K562 (cell line): ENCODE data around the gene SARS1. TPM values are rescaled to one million over a fixed set of nuclear protein-coding genes. Genes with fewer than 3 reads are reported as not detected.

Experiments
- BRD4 ChIP-seq: fragments of 200-600 bp; sonication (generic); IDR thresholded peaks from 2 replicates; pipeline ENCODE4 v1.6.1; 2017; ENCODE audit warnings: inconsistent platforms
- CBX1 ChIP-seq: sonication (generic); IDR thresholded peaks from 2 replicates; pipeline ENCODE4 v1.6.1; 2016; ENCODE audit warnings: antibody characterized with exemption, low read depth, mild to moderate bottlenecking
- CTBP1 ChIP-seq: fragments of 450-650 bp; IDR thresholded peaks from 2 replicates; pipeline ENCODE4 v1.6.1; 2016; ENCODE audit warnings: borderline replicate concordance
- DPF2 ChIP-seq: fragments of 450-650 bp; IDR thresholded peaks from 2 replicates; pipeline ENCODE4 v1.6.1; 2016
- EGR1 ChIP-seq: fragments of 450-650 bp; conservative IDR thresholded peaks from 2 replicates; pipeline ENCODE4 v1.6.1; 2017; ENCODE audit warnings: mild to moderate bottlenecking
- HIVEP1 ChIP-seq: fragments of 250-450 bp; sonication (Bioruptor Pico); IDR thresholded peaks from 2 replicates; pipeline ENCODE4 v1.4.0; 2020; ENCODE audit warnings: mild to moderate bottlenecking
- ILF3 ChIP-seq: fragments of 450-650 bp; IDR thresholded peaks from 2 replicates; pipeline ENCODE4 v1.6.1; 2018; ENCODE audit warnings: antibody characterized with exemption, mild to moderate bottlenecking, moderate library complexity, borderline replicate concordance
- JUN ChIP-seq, 2 experiments: sonication (generic) in 1 of 2; formaldehyde crosslinking in 1 of 2; IDR thresholded peaks; 2 replicates each; pipeline versions ENCODE4 v1.6.1 to v1.8.0; 2012 to 2022; ENCODE audit warnings: borderline replicate concordance in 2 of 2, mild to moderate bottlenecking in 2 of 2, improper control_type of control experiment in 1 of 2, low read depth in 1 of 2, low read length in 1 of 2, missing genetic modification reagents in 1 of 2
- KDM1A ChIP-seq, 2 experiments: fragments of 450-650 bp; IDR thresholded peaks; 2 replicates each; pipeline ENCODE4 v1.6.1; 2016; ENCODE audit warnings: mild to moderate bottlenecking in 2 of 2
- MCM2 ChIP-seq: fragments of 450-650 bp; IDR thresholded peaks from 2 replicates; pipeline ENCODE4 v1.6.1; 2017; ENCODE audit warnings: low read depth, mild to moderate bottlenecking
- PHB2 ChIP-seq: fragments of 450-650 bp; IDR thresholded peaks from 2 replicates; pipeline ENCODE4 v1.6.1; 2017; ENCODE audit warnings: low read depth
- RBM15 ChIP-seq: fragments of 200-400 bp; formaldehyde crosslinking; IDR thresholded peaks from 2 replicates; pipeline ENCODE4 v1.6.1; 2018; ENCODE audit warnings: mild to moderate bottlenecking, low read length, moderate library complexity; ENCODE audit not compliant: insufficient read depth
- RBM25 ChIP-seq: fragments of 200-400 bp; formaldehyde crosslinking; IDR thresholded peaks from 2 replicates; pipeline ENCODE4 v1.6.1; 2018; ENCODE audit warnings: low read length, low read depth, moderate library complexity; ENCODE audit not compliant: severe bottlenecking
- SOX6 ChIP-seq: fragments of 450-650 bp; IDR thresholded peaks from 2 replicates; pipeline ENCODE4 v1.6.1; 2014; ENCODE audit warnings: mild to moderate bottlenecking
- STAG1 ChIP-seq: sonication (generic); formaldehyde crosslinking; IDR thresholded peaks from 2 replicates; pipeline ENCODE4 v1.5.0; 2020; ENCODE audit warnings: missing genetic modification reagents, borderline replicate concordance
- TCFL5 ChIP-seq: fragments of 250-450 bp; sonication (Bioruptor Pico); conservative IDR thresholded peaks from 2 replicates; pipeline ENCODE4 v1.6.1; 2021; ENCODE audit warnings: mild to moderate bottlenecking, moderate library complexity, matching md5 sums
- polyA plus RNA-seq, 8 experiments: library from polyadenylated mRNA; depleted of rRNA in 4 of 8; stranded (reverse) in 5 of 8; unstranded in 3 of 8; fragments of >200 nt; fragmentation: Nextera tagmentation in 2 of 8; fragmentation: Illumina TruSeq in 1 of 8; extraction: Ambion mirVana in 2 of 8; extraction: Trizol in 1 of 8; gene quantifications; 2 replicates each; pipeline versions ENCODE4 v1.2.1 to v1.2.3, GENCODE V29; 2011 to 2014; ENCODE audit warnings: inconsistent platforms in 1 of 8, missing spikeins in 1 of 8
- total RNA-seq, 7 experiments: library from RNA; depleted of rRNA in 6 of 7; stranded (reverse); fragments of >200 nt in 6 of 7; fragmentation: Illumina TruSeq in 2 of 7; extraction: Trizol in 2 of 7; gene quantifications; 2 replicates each; pipeline versions ENCODE4 v1.2.1 to v1.2.3, GENCODE V29; 2011 to 2021; ENCODE audit warnings: low replicate concordance in 1 of 7
- TF ChIP-seq, protein P1 (sequence below), 2 experiments: fragments of 450-650 bp; formaldehyde crosslinking in 1 of 2; IDR thresholded peaks; 2 replicates each; pipeline versions ENCODE4 v1.4.0 to v1.6.1; 2014 to 2020; ENCODE audit warnings: mild to moderate bottlenecking in 2 of 2, borderline replicate concordance in 1 of 2, low read depth in 1 of 2
- TF ChIP-seq, protein P2 (sequence below): sonication (generic); formaldehyde crosslinking; IDR thresholded peaks from 2 replicates; pipeline ENCODE4 v1.8.0; 2022; ENCODE audit warnings: mild to moderate bottlenecking, missing genetic modification reagents

Gene SARS1
- total and polyA plus RNA-seq, 9 of the 15 experiments (the other 6 are each of a cell fraction or from before 2014, with no cell fraction given): 221 to 623 (median 254) TPM

DNA sequence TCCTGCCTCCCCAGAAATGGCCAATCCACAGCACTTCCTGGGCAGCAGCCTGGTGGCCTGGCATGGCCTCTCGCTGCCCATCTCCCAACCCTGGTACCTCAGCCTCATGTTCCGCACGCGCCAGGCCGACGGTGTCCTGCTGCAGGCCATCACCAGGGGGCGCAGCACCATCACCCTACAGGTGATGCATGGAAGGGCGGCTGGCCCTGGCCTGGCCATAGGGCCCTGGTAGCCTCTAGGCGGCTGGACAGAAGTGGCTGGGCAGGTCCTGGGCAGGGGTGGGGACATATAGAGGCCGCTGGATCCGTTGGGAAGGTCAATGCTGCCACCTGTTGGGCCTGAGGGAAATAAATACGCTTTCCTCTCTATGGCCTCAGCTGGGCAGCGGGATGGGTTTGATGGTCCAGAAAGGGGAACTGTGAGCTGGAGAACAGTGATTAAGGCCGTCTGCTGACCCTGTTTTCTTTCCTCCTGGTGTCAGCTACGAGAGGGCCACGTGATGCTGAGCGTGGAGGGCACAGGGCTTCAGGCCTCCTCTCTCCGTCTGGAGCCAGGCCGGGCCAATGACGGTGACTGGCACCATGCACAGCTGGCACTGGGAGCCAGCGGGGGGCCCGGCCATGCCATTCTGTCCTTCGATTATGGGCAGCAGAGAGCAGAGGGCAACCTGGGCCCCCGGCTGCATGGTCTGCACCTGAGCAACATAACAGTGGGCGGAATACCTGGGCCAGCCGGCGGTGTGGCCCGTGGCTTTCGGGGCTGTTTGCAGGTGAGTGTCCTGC lies 50.1 kb downstream of the SARS1 start (continued):
- TF ChIP-seq EGR1 (0 out of 2 replicates have a peak, but pooled peaks have one; percentile 6), CTBP1 (peak; percentile 99), CBX1 (0 out of 2 replicates have a peak, but pooled peaks have one; percentile 54), RBM25 (no peak), HIVEP1 (no peak), DPF2 (0 out of 2 replicates have a peak, but pooled peaks have one; percentile 27), MCM2 (no peak), JUN (IDR thresholded peaks at IDR 0.05; ENCODE audit: borderline replicate concordance, low read depth, low read length) (peak; percentile 57; the same call in 1 of the 2 replicates), JUN (CRISPR knock-in tag; IDR thresholded peaks at IDR 0.05; ENCODE audit: borderline replicate concordance) (peak; percentile 97), STAG1 (peak; percentile 98), BRD4 (no peak), KDM1A (IDR thresholded peaks at IDR 0.05) (no peak), PHB2 (no peak), SOX6 (peak; percentile 85), ILF3 (no peak), RBM15 (no peak), TCFL5 (no peak)
- TF ChIP-seq, protein P1, sequence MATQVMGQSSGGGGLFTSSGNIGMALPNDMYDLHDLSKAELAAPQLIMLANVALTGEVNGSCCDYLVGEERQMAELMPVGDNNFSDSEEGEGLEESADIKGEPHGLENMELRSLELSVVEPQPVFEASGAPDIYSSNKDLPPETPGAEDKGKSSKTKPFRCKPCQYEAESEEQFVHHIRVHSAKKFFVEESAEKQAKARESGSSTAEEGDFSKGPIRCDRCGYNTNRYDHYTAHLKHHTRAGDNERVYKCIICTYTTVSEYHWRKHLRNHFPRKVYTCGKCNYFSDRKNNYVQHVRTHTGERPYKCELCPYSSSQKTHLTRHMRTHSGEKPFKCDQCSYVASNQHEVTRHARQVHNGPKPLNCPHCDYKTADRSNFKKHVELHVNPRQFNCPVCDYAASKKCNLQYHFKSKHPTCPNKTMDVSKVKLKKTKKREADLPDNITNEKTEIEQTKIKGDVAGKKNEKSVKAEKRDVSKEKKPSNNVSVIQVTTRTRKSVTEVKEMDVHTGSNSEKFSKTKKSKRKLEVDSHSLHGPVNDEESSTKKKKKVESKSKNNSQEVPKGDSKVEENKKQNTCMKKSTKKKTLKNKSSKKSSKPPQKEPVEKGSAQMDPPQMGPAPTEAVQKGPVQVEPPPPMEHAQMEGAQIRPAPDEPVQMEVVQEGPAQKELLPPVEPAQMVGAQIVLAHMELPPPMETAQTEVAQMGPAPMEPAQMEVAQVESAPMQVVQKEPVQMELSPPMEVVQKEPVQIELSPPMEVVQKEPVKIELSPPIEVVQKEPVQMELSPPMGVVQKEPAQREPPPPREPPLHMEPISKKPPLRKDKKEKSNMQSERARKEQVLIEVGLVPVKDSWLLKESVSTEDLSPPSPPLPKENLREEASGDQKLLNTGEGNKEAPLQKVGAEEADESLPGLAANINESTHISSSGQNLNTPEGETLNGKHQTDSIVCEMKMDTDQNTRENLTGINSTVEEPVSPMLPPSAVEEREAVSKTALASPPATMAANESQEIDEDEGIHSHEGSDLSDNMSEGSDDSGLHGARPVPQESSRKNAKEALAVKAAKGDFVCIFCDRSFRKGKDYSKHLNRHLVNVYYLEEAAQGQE (IDR thresholded peaks at IDR 0.05; ENCODE audit: borderline replicate concordance): peak; percentile 97
- TF ChIP-seq, protein P1 (CRISPR knock-in tag; IDR thresholded peaks at IDR 0.05; ENCODE audit: low read depth): no peak
- TF ChIP-seq, protein P2, sequence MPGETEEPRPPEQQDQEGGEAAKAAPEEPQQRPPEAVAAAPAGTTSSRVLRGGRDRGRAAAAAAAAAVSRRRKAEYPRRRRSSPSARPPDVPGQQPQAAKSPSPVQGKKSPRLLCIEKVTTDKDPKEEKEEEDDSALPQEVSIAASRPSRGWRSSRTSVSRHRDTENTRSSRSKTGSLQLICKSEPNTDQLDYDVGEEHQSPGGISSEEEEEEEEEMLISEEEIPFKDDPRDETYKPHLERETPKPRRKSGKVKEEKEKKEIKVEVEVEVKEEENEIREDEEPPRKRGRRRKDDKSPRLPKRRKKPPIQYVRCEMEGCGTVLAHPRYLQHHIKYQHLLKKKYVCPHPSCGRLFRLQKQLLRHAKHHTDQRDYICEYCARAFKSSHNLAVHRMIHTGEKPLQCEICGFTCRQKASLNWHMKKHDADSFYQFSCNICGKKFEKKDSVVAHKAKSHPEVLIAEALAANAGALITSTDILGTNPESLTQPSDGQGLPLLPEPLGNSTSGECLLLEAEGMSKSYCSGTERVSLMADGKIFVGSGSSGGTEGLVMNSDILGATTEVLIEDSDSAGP (CRISPR knock-in tag): peak; percentile 86
